ENCODE data around the gene PDE10A.

- TF ChIP-seq, protein P1, sequence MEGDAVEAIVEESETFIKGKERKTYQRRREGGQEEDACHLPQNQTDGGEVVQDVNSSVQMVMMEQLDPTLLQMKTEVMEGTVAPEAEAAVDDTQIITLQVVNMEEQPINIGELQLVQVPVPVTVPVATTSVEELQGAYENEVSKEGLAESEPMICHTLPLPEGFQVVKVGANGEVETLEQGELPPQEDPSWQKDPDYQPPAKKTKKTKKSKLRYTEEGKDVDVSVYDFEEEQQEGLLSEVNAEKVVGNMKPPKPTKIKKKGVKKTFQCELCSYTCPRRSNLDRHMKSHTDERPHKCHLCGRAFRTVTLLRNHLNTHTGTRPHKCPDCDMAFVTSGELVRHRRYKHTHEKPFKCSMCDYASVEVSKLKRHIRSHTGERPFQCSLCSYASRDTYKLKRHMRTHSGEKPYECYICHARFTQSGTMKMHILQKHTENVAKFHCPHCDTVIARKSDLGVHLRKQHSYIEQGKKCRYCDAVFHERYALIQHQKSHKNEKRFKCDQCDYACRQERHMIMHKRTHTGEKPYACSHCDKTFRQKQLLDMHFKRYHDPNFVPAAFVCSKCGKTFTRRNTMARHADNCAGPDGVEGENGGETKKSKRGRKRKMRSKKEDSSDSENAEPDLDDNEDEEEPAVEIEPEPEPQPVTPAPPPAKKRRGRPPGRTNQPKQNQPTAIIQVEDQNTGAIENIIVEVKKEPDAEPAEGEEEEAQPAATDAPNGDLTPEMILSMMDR (IDR thresholded peaks at IDR 0.05; ENCODE audit: low read depth, low read length), result no peak
- no peak for TF ChIP-seq MYC (IDR thresholded peaks at IDR 0.05; ENCODE audit: low read depth, low read length)
- TF ChIP-seq POLR2A (IDR thresholded peaks at IDR 0.05; ENCODE audit: extremely low read depth, insufficient read length), result no peak
Observed at GRCh38 chr6:165292657-165293056, 370.4 kb downstream of the PDE10A start.

All from NB4 (cell line).